HL-60/S4 treated with retinoic acid at 250 ng/mL for 4 days and 3 days (cell line): ENCODE results near the gene ST8SIA1.

ENCODE experiments used
- in situ Hi-C: fragments of 300-500 bp; cut with MboI; formaldehyde crosslinking; loops from 2 replicates; pipeline ENCODE4 v1.7.0; 2022; ENCODE audit warnings: low sequenced_read_pairs

ST8SIA1 gene

GRCh38 chr12:22333186-22333712, 1.3 kb downstream of the ST8SIA1 start:
- in situ Hi-C loops: no loop called here

- in situ Hi-C loops: no loop called here
These were observed 2.3 kb downstream of the ST8SIA1 start for GRCh38 chr12:22332202-22332601.

- in situ Hi-C loops: no loop called here
These were observed 4.9 kb downstream of the ST8SIA1 start for GRCh38 chr12:22329621-22330020.

- in situ Hi-C loops: no loop called here
These were observed 9.3 kb downstream of the ST8SIA1 start for GRCh38 chr12:22325218-22325617.

- in situ Hi-C loops: no loop called here
These were observed 12.4 kb downstream of the ST8SIA1 start for GRCh38 chr12:22322091-22322490.

- in situ Hi-C loops: no loop called here
These were observed 12.9 kb downstream of the ST8SIA1 start for GRCh38 chr12:22321638-22322037.

GRCh38 chr12:22321018-22321605, 13.4 kb downstream of the ST8SIA1 start:
- in situ Hi-C loops: no loop called here

GRCh38 chr12:22318108-22318737, 16.3 kb downstream of the ST8SIA1 start:
- in situ Hi-C loops: no loop called here

- in situ Hi-C loops: no loop called here
These were observed 20.6 kb downstream of the ST8SIA1 start for GRCh38 chr12:22313963-22314330.

GRCh38 chr12:22313286-22313962, 21.1 kb downstream of the ST8SIA1 start:
- in situ Hi-C loops: no loop called here

GRCh38 chr12:22312336-22312735, 22.2 kb downstream of the ST8SIA1 start:
- in situ Hi-C loops: no loop called here

- in situ Hi-C loops: no loop called here
These were observed 23.8 kb downstream of the ST8SIA1 start for GRCh38 chr12:22310709-22311108.

- in situ Hi-C loops: no loop called here
These were observed 24.2 kb downstream of the ST8SIA1 start for GRCh38 chr12:22310275-22310674.

GRCh38 chr12:22307811-22308210, 26.7 kb downstream of the ST8SIA1 start:
- in situ Hi-C loops: no loop called here

- in situ Hi-C loops: no loop called here
These were observed 28.2 kb downstream of the ST8SIA1 start for GRCh38 chr12:22306311-22306710.

GRCh38 chr12:22304341-22304740, 30.2 kb downstream of the ST8SIA1 start:
- in situ Hi-C loops: no loop called here

GRCh38 chr12:22299294-22299912, 35.1 kb downstream of the ST8SIA1 start:
- in situ Hi-C loops: no loop called here

- in situ Hi-C loops: no loop called here
These were observed 45.3 kb downstream of the ST8SIA1 start for GRCh38 chr12:22289250-22289649.

- in situ Hi-C loops: no loop called here
These were observed 46.5 kb downstream of the ST8SIA1 start for GRCh38 chr12:22287776-22288621.

GRCh38 chr12:22287101-22287500, 47.4 kb downstream of the ST8SIA1 start:
- in situ Hi-C loops: no loop called here

GRCh38 chr12:22286569-22286968, 47.9 kb downstream of the ST8SIA1 start:
- in situ Hi-C loops: no loop called here
